Stimulated activated CD4-positive, alpha-beta T cell treated with anti-CD3 and anti-CD28 coated beads, Interleukin-15, amount 100 ng/mL, for 48 hours (primary cell): ENCODE data around the gene STPG3.
"Not testable (repeated sequence)": the region's sequence is repeated elsewhere in the genome, so short reads cannot be mapped to it uniquely, and the experiment has no call there.

ENCODE experiments used
- DNase-seq, 2 donors: peaks; one replicate each; pipeline ENCODE4 v3.0.0-alpha.2; 2020; ENCODE audit warnings: low read depth in 2 of 2

STPG3 gene

GRCh38 chr9:137233143-137233980, 17.7 kb upstream of the STPG3 start:
- DNase-seq = no peak

DNA sequence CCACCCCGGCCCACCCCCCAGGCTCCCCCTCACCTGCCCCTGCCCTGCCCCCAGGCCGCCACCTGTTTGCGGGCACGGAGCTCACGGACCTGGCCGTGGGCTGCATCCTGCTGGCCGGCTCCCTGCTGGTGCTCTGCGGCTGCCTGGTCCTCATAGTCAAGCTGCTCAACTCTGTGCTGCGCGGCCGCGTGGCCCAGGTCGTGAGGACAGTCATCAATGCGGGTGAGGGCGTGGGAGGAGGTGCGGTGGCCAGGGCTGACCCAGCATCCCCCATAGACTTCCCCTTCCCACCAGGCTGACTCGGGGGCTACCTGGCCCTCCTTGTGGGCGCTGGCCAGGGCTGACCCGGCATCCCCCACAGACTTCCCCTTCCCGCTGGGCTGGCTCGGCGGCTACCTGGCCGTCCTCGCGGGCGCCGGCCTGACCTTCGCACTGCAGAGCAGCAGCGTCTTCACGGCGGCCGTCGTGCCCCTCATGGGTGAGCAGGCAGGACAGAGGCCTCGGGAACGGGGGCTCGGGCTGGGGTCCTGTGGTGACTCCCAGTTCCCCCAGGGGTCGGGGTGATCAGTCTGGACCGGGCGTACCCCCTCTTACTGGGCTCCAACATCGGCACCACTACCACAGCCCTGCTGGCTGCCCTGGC, 16.9 kb upstream of the STPG3 start:
- no peak for DNase-seq

DNA sequence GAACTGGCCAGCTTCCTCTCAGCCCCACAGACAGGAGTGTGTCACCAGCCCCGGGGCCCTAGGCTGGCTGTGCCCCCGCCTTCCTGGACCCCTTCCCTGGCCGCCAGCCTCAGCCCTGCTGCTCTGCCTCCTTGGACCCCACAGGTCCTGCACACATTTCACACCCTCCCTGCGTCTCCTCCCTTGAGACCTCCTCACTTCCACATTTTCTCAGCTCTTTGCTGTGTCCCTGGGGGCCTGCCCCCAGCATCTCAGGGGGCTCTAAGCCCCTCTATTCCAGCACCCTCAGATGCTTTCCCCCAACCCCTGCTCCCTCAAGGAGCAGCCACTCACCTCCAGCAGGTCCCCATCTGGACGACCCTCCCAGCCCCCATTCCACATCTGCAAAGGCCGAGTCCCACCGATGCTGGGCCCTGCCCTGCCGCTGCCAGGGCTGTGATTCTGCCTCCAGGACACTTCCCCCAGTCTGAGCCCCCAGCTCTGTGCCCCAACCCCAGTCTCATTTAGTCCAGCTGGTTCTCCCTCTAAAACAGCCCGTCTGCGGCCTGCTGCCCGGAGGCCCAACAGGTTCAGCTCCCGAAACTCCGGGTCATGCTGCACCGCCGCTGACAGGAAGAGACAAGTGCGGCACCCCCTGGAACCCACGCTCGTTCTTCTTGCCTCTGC, 16.2 kb upstream of the STPG3 start:
- no peak for DNase-seq

DNA sequence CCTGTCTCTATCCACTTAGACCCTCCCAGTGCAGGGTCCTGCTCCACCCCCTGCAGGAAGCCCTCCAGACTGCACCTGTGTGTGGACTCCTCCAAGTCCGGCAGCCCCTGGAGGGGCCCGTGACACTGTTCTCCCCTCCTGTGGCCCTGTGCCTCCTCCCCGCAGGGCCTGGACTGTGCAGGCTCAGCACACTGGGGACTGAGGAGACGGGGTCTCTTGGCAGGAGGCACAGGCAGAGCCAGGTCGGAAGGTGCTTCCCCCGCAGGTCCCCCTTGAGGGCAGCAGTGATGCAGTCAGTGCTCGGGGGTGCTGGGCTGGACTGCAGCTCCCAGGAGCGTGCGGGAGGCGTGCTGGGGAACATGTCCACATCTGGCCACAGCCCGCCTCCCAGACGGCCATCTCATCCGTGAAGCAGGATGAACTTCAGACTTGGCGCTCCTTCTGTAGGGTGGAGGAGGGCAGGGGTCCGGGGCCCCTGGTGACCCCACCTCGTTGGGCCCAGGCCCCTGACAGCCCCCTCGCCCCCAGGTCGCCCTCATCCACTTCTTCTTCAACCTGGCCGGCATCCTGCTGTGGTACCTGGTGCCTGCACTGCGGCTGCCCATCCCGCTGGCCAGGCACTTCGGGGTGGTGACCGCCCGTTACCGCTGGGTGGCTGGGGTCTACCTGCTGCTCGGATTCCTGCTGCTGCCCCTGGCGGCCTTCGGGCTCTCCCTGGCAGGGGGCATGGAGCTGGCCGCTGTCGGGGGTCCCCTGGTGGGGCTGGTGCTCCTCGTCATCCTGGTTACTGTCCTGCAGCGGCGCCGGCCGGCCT, 15.5 kb upstream of the STPG3 start:
- no peak for DNase-seq

DNA sequence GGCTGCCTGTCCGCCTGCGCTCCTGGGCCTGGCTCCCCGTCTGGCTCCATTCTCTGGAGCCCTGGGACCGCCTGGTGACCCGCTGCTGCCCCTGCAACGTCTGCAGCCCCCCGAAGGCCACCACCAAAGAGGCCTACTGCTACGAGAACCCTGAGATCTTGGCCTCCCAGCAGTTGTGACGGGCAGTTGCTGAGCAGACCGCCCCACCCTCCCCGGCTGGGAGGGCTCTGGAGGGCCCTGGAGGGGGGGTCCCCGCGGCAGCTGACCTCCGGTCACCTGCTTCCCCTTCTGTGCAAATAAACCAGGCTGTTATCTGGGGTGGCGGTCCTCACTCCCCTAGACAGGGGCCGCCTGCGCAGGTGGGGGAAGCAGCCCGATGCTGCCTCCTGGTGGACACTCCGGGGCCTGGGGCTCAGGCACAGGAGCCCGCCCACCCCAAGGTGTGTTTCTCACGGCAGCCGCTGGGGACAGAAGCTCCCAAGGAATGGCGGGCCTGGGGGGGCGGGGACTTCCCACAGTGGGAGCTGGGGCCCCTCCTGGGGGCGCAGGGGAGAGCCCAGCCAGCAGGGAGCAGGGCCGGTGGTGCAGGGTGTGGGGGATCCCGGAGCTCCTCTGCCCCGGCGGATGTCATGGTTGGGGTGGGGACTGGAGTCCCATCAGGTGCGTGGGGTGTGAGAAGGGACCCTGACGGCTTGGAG, 14.7 kb upstream of the STPG3 start:
- peak; percentile 80 to 92 for DNase-seq

- no peak for DNase-seq
Observed at GRCh38 chr9:137236936-137237421, 14.1 kb upstream of the STPG3 start.

GRCh38 chr9:137237759-137238726, 13.0 kb upstream of the STPG3 start:
- no peak for DNase-seq

DNA sequence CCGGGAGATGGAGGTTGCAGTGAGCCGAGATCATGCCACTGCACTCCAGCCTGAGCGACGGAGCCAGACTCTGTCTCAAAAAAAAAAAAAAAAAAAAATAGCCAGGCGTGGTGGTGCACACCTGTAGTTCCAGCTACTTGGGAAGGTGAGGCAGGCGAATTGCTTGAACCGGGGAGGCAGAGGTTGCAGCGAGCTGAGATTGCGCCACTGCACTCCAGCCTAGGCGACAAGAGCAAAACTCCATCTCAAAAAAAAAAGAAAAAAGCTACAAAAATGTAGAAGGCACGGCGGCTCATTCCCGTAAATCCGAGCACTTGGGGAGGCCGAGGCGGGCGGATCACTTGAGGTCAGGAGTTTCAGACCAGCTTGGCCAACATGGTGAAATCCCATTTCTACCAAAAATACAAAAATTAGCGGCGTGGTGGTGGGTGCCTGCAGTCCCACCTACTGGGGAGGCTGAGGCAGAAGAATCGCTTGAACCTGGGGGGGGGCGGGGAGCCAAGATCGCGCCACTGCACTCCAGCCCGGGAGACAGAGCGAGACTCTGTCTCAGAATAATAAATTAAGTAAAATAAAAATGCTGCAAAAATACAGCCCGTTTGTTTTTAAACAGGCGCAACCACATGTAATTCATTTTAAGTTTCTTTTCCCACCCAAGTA, 11.4 kb upstream of the STPG3 start:
- not testable (repeated sequence) for DNase-seq

DNA sequence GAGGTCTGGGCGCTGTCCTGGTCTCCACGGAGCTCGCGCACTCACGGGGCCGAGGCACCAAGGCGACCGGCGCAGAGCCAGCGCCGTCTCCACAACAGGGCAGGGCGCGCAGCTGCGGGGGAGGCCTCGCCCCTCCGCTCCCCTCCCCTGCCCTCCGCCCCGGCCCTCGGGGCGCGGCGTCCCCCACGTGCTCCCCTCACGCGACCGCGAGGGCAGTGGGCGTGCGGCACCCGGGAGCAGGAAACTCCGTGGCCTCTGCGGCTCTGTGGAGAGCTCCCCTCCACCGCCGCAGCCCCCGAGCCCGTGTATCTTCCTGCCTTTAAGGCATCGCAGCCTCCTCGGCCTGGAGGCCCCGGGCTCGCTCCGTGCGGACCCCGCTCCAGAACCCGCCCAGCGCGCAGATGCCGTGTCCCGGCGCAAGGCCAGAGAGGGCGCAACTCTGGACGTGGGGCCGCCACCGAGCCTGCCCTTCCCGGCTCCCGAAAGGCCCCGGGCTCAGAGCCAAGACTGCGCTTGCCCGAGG, 10.7 kb upstream of the STPG3 start:
- DNase-seq = peak; percentile 50 to 51

DNA sequence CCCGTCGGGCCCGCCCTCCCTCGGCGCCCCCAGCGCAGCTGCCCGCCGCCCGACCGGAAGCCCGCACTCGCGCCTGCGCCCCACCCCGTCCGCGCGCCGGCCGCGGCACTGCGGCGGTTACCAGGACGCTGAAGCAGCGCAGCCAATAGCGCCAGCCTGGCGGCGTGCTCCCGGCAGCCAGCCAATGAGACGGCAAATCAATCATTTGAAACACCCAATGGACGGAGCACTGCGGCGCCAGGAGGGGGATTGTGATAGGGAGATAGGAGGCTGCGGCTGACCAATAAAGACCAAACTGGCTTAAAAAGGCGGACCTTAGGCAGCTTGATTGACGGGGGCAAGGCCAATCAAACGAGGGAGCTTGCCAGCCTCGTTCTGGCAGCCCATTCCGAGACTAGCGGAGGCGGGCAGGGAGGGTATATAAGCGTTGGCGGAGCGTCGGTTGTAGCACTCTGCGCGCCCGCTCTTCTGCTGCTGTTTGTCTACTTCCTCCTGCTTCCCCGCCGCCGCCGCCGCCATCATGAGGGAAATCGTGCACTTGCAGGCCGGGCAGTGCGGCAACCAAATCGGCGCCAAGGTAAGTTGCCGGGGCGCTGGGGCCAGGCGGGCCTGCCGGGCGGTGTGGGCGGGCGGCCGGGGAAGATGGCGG, 10.1 kb upstream of the STPG3 start, which contains the start of gene TUBB4B:
Gene TUBB4B (plus strand): TSS at position 447 of the 649 bp plus-strand sequence. CDS start 74 bp downstream, at position 521.
- DNase-seq = peak; percentile 96 to 99

GRCh38 chr9:137241490-137242268, 9.4 kb upstream of the STPG3 start:
- peak; percentile 43 to 56 for DNase-seq

DNA sequence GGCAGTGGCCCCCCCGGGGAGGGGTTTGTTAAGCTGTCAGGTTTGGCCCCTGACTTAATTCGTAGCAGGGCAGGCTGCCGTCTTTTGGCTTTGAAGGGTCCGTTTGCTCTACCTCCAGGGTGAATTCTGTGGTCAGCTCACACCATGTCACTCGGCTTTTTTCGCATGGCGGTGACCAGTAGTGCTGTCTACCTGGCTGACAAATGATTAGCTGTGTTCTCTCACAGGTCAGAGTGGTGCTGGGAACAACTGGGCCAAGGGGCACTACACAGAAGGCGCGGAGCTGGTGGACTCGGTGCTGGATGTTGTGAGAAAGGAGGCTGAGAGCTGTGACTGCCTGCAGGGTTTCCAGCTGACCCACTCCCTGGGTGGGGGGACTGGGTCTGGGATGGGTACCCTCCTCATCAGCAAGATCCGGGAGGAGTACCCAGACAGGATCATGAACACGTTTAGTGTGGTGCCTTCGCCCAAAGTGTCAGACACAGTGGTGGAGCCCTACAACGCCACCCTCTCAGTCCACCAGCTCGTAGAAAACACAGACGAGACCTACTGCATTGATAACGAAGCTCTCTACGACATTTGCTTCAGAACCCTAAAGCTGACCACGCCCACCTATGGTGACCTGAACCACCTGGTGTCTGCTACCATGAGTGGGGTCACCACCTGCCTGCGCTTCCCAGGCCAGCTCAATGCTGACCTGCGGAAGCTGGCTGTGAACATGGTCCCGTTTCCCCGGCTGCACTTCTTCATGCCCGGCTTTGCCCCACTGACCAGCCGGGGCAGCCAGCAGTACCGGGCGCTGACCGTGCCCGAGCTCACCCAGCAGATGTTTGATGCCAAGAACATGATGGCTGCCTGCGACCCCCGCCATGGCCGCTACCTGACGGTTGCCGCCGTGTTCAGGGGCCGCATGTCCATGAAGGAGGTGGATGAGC, 8.6 kb upstream of the STPG3 start:
- no peak for DNase-seq

- DNase-seq = not testable (repeated sequence)
Observed at GRCh38 chr9:137243266-137243625, 7.8 kb upstream of the STPG3 start.

GRCh38 chr9:137243626-137244485, 7.2 kb upstream of the STPG3 start:
- DNase-seq = no peak
